Thymus (tissue), 11 donors: ENCODE results near the gene KRT72. TPM values are rescaled to one million over a fixed set of nuclear protein-coding genes. Genes with fewer than 3 reads are reported as not detected.

Source experiments
- DNase-seq, 9 donors: peaks; one replicate each; pipeline ENCODE4 v3.0.0-alpha.2; 2013; ENCODE audit warnings: low spot score in 9 of 9, low read depth in 6 of 9, missing footprints in 1 of 9
- H3K27ac ChIP-seq, 2 donors: one replicate each; pipeline ENCODE4 v1.5.1; 2013; ENCODE audit warnings: control low read depth in 1 of 2, low read depth in 1 of 2, low read length in 1 of 2, mild to moderate bottlenecking in 1 of 2, moderate library complexity in 1 of 2
- H3K27me3 ChIP-seq, 2 donors: one replicate each; pipeline ENCODE4 v1.5.1; 2013; ENCODE audit warnings: low read length in 1 of 2; ENCODE audit not compliant: control insufficient read depth in 2 of 2, insufficient read depth in 1 of 2
- H3K36me3 ChIP-seq, 2 donors: one replicate each; pipeline ENCODE4 v1.5.1; 2013; ENCODE audit warnings: low read length in 1 of 2, mild to moderate bottlenecking in 1 of 2, moderate library complexity in 1 of 2; ENCODE audit not compliant: control insufficient read depth in 2 of 2, insufficient read depth in 2 of 2
- H3K4me1 ChIP-seq, 2 donors: one replicate each; pipeline ENCODE4 v1.5.1; 2013; ENCODE audit warnings: low read length in 2 of 2; ENCODE audit not compliant: control insufficient read depth in 2 of 2, insufficient read depth in 2 of 2
- H3K4me3 ChIP-seq, 2 donors: one replicate each; pipeline ENCODE4 v1.5.1; 2013; ENCODE audit warnings: low read length in 2 of 2, control low read depth in 1 of 2, mild to moderate bottlenecking in 1 of 2
- H3K9me3 ChIP-seq, 2 donors: one replicate each; pipeline ENCODE4 v1.5.1; 2013; ENCODE audit warnings: low read length in 1 of 2, mild to moderate bottlenecking in 1 of 2; ENCODE audit not compliant: control insufficient read depth in 2 of 2, insufficient read depth in 1 of 2
- WGBS: extraction: QIAGEN DNeasy Blood & Tissue Kit; methylation state at CpG from one replicate; pipeline ENCODE4 v1.1.7; 2013; 5-methylcytosine and 5-hydroxymethylcytosine counted together
- polyA plus RNA-seq: library from polyadenylated mRNA; stranded (reverse); fragments of 200-250 nt; gene quantifications from one replicate; pipeline ENCODE4 v1.2.3, GENCODE V29; 2013
- total RNA-seq: library from RNA; stranded (reverse); fragments of 120-200 nt; gene quantifications from one replicate; pipeline ENCODE4 v1.2.4, GENCODE V29; 2013
- donor health status: healthy.

Gene KRT72
- total and polyA plus RNA-seq, 2 donors: 0.33 to 12.0 TPM

GRCh38 chr12:52643233-52644077, 42.2 kb upstream of the KRT72 start:
- no peaks in the 10 kb centered on the region for H3K36me3 ChIP-seq
- no peak for DNase-seq
- peaks cover 0 to 32% of the 10 kb centered on the region in 2 donors for H3K4me1 ChIP-seq
- H3K27ac ChIP-seq: no peak overlapping the region
- no peak overlapping the region for H3K4me3 ChIP-seq
- peaks cover 0 to 5% of the 10 kb centered on the region in 2 donors for H3K9me3 ChIP-seq
- WGBS: 95% methylated on average over 10 of the region's 10 CpGs
- no peaks in the 10 kb centered on the region for H3K27me3 ChIP-seq

GRCh38 chr12:52641468-52641867, 40.2 kb upstream of the KRT72 start:
- DNase-seq: no peak
- Histone ChIP-seq H3K9me3 (peaks cover 0 to 5% of the 10 kb centered on the region in 2 donors), H3K36me3 (no peaks in the 10 kb centered on the region), H3K27ac (no peak overlapping the region), H3K4me1 (peaks cover 0 to 19% of the 10 kb centered on the region in 2 donors), H3K27me3 (no peaks in the 10 kb centered on the region), H3K4me3 (no peak overlapping the region)
- WGBS: 79% methylated on average over 4 of the region's 4 CpGs

DNA sequence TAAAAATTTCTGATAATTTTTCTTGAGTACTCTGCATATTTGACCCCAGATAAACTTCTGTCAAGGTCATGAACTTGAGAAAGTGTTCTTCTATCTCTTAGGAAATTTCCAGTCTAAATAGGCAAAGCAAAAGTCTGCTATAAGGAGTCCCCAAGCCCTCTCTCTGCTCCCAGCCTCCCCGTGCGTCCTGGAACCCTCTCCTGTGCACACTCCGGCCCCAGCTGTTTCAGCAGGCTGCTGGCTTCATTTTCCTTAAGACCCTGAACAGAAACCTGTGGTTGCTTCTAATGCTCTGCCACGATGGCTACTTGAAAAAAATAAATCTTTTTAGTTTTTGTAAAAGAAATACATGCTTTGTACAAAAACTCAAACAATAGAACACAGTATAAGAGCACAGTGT, 36.0 kb upstream of the KRT72 start:
- H3K27ac ChIP-seq: no peak overlapping the region
- H3K9me3 ChIP-seq: no peaks in the 10 kb centered on the region
- H3K27me3 ChIP-seq: no peaks in the 10 kb centered on the region
- H3K4me1 ChIP-seq: peaks cover 4 to 22% of the 10 kb centered on the region in 2 donors
- no peak overlapping the region for H3K4me3 ChIP-seq
- 96% methylated on average over 4 of the region's 4 CpGs for WGBS
- DNase-seq: no peak
- no peaks in the 10 kb centered on the region for H3K36me3 ChIP-seq

- Histone ChIP-seq H3K36me3 (no peaks in the 10 kb centered on the region), H3K27ac (no peak overlapping the region), H3K4me3 (no peak overlapping the region), H3K27me3 (no peaks in the 10 kb centered on the region), H3K4me1 (peaks cover 4 to 20% of the 10 kb centered on the region in 2 donors), H3K9me3 (no peaks in the 10 kb centered on the region)
- 91% methylated on average over 5 of the region's 5 CpGs for WGBS
- no peak for DNase-seq
Observed at GRCh38 chr12:52636592-52637258, 35.5 kb upstream of the KRT72 start.

DNA sequence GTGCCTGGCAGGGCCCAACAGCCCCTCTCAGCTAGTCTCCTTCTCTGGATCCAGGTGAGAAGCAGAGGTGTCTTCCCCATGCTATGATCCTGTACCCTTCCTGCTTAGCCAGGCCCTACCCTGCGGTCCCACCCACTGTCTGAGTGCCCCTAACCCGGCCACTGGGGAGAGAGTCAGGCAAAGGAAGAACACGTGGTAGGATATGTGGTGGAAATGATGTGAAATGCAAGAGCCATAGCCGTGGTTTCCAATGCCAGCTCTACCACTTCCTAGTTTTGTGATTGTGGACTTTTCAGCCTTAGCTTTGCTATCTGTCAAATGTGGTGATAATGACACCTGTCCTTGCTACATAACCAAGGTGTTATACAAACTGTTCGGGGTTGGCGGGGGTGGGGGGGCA, 34.9 kb upstream of the KRT72 start:
- H3K4me3 ChIP-seq: no peak overlapping the region
- H3K27me3 ChIP-seq: no peaks in the 10 kb centered on the region
- no peaks in the 10 kb centered on the region for H3K9me3 ChIP-seq
- no peak for DNase-seq
- H3K27ac ChIP-seq: no peak overlapping the region
- H3K4me1 ChIP-seq: peaks cover 4 to 18% of the 10 kb centered on the region in 2 donors
- H3K36me3 ChIP-seq: no peaks in the 10 kb centered on the region
- 62% methylated on average over 6 of the region's 6 CpGs for WGBS

GRCh38 chr12:52634266-52635056, 33.2 kb upstream of the KRT72 start:
- WGBS: 73% methylated on average over 7 of the region's 7 CpGs
- no peak for DNase-seq
- Histone ChIP-seq H3K9me3 (no peaks in the 10 kb centered on the region), H3K27me3 (no peaks in the 10 kb centered on the region), H3K4me3 (no peak overlapping the region), H3K36me3 (no peaks in the 10 kb centered on the region), H3K4me1 (peaks cover 4 to 21% of the 10 kb centered on the region in 2 donors), H3K27ac (peak overlapping the region in 1 of 2 donors; percentile 12)

GRCh38 chr12:52633383-52633782, 32.1 kb upstream of the KRT72 start:
- H3K36me3 ChIP-seq: no peaks in the 10 kb centered on the region
- peak overlapping the region in 1 of 2 donors; percentile 35 for H3K27ac ChIP-seq
- WGBS: 7% methylated on average over 4 of the region's 4 CpGs
- H3K4me3 ChIP-seq: no peak overlapping the region
- H3K9me3 ChIP-seq: no peaks in the 10 kb centered on the region
- no peaks in the 10 kb centered on the region for H3K27me3 ChIP-seq
- H3K4me1 ChIP-seq: peaks cover 4 to 23% of the 10 kb centered on the region in 2 donors
- peak in 5 of 9 donors; percentile 33 to 70 (median 55) for DNase-seq

DNA sequence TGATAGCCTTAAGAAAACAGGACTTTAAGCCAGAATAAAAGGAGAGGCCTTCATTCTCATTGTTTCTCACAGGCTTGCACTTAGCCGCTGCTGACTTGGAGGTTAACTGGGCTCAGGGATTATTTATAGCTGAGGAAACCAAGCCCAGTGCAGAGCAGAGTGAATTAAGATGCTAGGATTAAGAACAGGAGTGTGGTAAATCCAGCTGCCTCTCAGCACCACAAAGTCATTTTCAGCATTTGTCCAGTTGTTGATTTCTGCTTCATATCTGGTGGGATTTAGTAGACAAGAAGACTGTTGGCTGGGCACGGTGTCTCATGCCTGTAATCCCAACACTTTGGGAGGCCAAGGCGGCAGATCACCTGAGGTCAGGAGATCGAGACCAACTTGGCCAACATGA, 31.4 kb upstream of the KRT72 start:
- 95% methylated on average over 4 of the region's 4 CpGs for WGBS
- H3K27ac ChIP-seq: no peak overlapping the region
- H3K9me3 ChIP-seq: no peaks in the 10 kb centered on the region
- peaks cover 4 to 23% of the 10 kb centered on the region in 2 donors for H3K4me1 ChIP-seq
- no peaks in the 10 kb centered on the region for H3K36me3 ChIP-seq
- no peaks in the 10 kb centered on the region for H3K27me3 ChIP-seq
- no peak for DNase-seq
- H3K4me3 ChIP-seq: no peak overlapping the region
